ENCODE measurements around the gene GNG2.

GRCh38 chr14:51989293-51990234 is 129.2 kb downstream of the GNG2 start, which contains the start of gene RTRAF:
- no peak for TF ChIP-seq CTCF (conservative IDR thresholded peaks at IDR 0.05)
- TF ChIP-seq EZH2 (IDR thresholded peaks at IDR 0.05; ENCODE audit: low read depth) = no peak

Measured in PC-9 (cell line).